Endothelial cell of umbilical vein (primary cell): ENCODE measurements around the gene EPS15. TPM values are rescaled to one million over a fixed set of nuclear protein-coding genes. Genes with fewer than 3 reads are reported as not detected.

Experiments
- BruUV-seq: library from RNA; stranded (reverse); fragments of 400-500 nt; replicated peaks from 2 replicates; lab custom pipeline; 2021; lab: Mats Ljungman, UMichigan
- CTCF ChIA-PET: fragments of 300-600, 350-600 bp; sonication (Branson Sonifier 250); formaldehyde crosslinking; loops from one replicate; lab custom pipeline; 2021; ENCODE audit warnings: antibody characterized with exemption, inconsistent platforms; lab: Charles Lee
- POLR2A ChIA-PET: fragments of 300-600, 350-600 bp; sonication (Branson Sonifier 250); formaldehyde crosslinking; loops from one replicate; lab custom pipeline; 2021; ENCODE audit warnings: antibody characterized with exemption, inconsistent platforms; lab: Charles Lee
- DNase-seq: peaks from one replicate; pipeline ENCODE4 v3.0.0-alpha.2; 2011; ENCODE audit warnings: low read depth, low spot score
- FAIRE-seq: peaks from 2 replicates; lab custom pipeline; 2011; peaks lifted over from hg19 to GRCh38; lab: Jason Lieb, UNC
- H2AFZ ChIP-seq: 2 replicates; pipeline ENCODE4 v1.6.0; 2012; ENCODE audit warnings: low read depth, low read length, control low read depth, inconsistent platforms
- H3K27ac ChIP-seq: 2 replicates; pipeline ENCODE4 v1.5.1; 2011; ENCODE audit warnings: low read depth, mild to moderate bottlenecking, control low read depth, low read length, moderate library complexity; ENCODE audit not compliant: insufficient read depth
- H3K27me3 ChIP-seq, 2 experiments: 2 replicates each; pipeline versions ENCODE4 v1.6.0 to v1.6.1; 2011; ENCODE audit warnings: low read length in 2 of 2, mixed read lengths in 1 of 2; ENCODE audit not compliant: control insufficient read depth in 2 of 2, insufficient read depth in 2 of 2
- H3K36me3 ChIP-seq, 2 experiments: 2 replicates in 1 of 2; 3 replicates in 1 of 2; pipeline ENCODE4 v1.5.1; 2011; ENCODE audit warnings: low read length in 2 of 2, mild to moderate bottlenecking in 1 of 2, moderate library complexity in 1 of 2; ENCODE audit not compliant: control insufficient read depth in 2 of 2, insufficient read depth in 2 of 2; ENCODE audit errors: extremely low read depth in 1 of 2
- H3K4me1 ChIP-seq: 3 replicates; pipeline ENCODE4 v1.5.1; 2011; ENCODE audit warnings: mild to moderate bottlenecking, low read length; ENCODE audit not compliant: control insufficient read depth, insufficient read depth; ENCODE audit errors: extremely low read depth
- H3K4me2 ChIP-seq: 2 replicates; pipeline ENCODE4 v1.6.1; 2011; ENCODE audit warnings: low read length, control low read depth, mixed read lengths; ENCODE audit not compliant: insufficient read depth
- H3K4me3 ChIP-seq, 3 experiments: fragments of 200-600 bp in 1 of 3; sonication (generic), shearing (Covaris generic) in 1 of 3; replicated peaks in 1 of 3; 2 replicates each; pipeline ENCODE4 v1.5.1; 2011 to 2016; ENCODE audit warnings: control low read depth in 3 of 3, low read length in 3 of 3, mild to moderate bottlenecking in 2 of 3, inconsistent platforms in 1 of 3, low read depth in 1 of 3, moderate library complexity in 1 of 3; ENCODE audit not compliant: insufficient read depth in 1 of 3
- H3K79me2 ChIP-seq: 2 replicates; pipeline ENCODE4 v1.6.0; 2012; ENCODE audit warnings: low read length, inconsistent platforms; ENCODE audit not compliant: control insufficient read depth, insufficient read depth
- H3K9ac ChIP-seq: replicated peaks from 2 replicates; pipeline ENCODE3; 2011; ENCODE audit warnings: low read length, control low read depth; ENCODE audit not compliant: insufficient read depth; ENCODE audit errors: extremely low read depth
- H3K9me1 ChIP-seq: replicated peaks from 3 replicates; pipeline ENCODE4 v1.6.0; 2011; ENCODE audit warnings: mild to moderate bottlenecking, low read length; ENCODE audit not compliant: control insufficient read depth, insufficient read depth; ENCODE audit errors: extremely low read depth
- H3K9me3 ChIP-seq: replicated peaks from 2 replicates; pipeline ENCODE4 v1.5.1; 2012; ENCODE audit warnings: low read length, inconsistent platforms; ENCODE audit not compliant: control insufficient read depth, insufficient read depth
- H4K20me1 ChIP-seq: replicated peaks from 2 replicates; pipeline ENCODE3; 2011; ENCODE audit warnings: mild to moderate bottlenecking, low read length; ENCODE audit not compliant: control insufficient read depth, insufficient read depth; ENCODE audit errors: extremely low read depth
- CTCF ChIP-seq, 2 donors: IDR thresholded peaks; 1 replicate in 1 of 2; 2 replicates in 1 of 2; pipeline ENCODE4 v1.5.1; 2011; ENCODE audit warnings: low read length in 2 of 2, mild to moderate bottlenecking in 2 of 2, moderate library complexity in 2 of 2, control low read depth in 1 of 2, inconsistent platforms in 1 of 2, low read depth in 1 of 2; ENCODE audit not compliant: insufficient read depth in 1 of 2; ENCODE audit errors: extremely low read depth in 1 of 2
- EZH2 ChIP-seq: IDR thresholded peaks from 2 replicates; pipeline ENCODE4 v1.6.1; 2012; ENCODE audit warnings: borderline replicate concordance, low read depth, mild to moderate bottlenecking, moderate library complexity, low read length, inconsistent platforms; ENCODE audit not compliant: severe bottlenecking
- FOS ChIP-seq: IDR thresholded peaks from 2 replicates; pipeline ENCODE4 v1.6.1; 2011; ENCODE audit warnings: mild to moderate bottlenecking, low read length, moderate library complexity, borderline replicate concordance; ENCODE audit not compliant: insufficient read depth
- GATA2 ChIP-seq: IDR thresholded peaks from 2 replicates; pipeline ENCODE4 v1.7.0; 2011; ENCODE audit warnings: low read depth, mild to moderate bottlenecking, moderate library complexity, mixed read lengths, low read length; ENCODE audit not compliant: insufficient read length, insufficient read depth
- JUN ChIP-seq: IDR thresholded peaks from 2 replicates; pipeline ENCODE4 v1.6.1; 2011; ENCODE audit warnings: borderline replicate concordance, low read depth; ENCODE audit not compliant: insufficient read length, insufficient read depth
- MAX ChIP-seq: IDR thresholded peaks from 2 replicates; pipeline ENCODE4 v1.6.1; 2011; ENCODE audit not compliant: insufficient read depth, insufficient read length
- MYC ChIP-seq: IDR thresholded peaks from one replicate; pipeline ENCODE4 v1.6.1; 2011; ENCODE audit warnings: mild to moderate bottlenecking, low read depth, low read length
- POLR2A ChIP-seq: IDR thresholded peaks from 2 replicates; pipeline ENCODE4 v1.6.1; 2012; ENCODE audit warnings: low read depth, mild to moderate bottlenecking, control low read depth, low read length
- POLR2AphosphoS5 ChIP-seq: IDR thresholded peaks from 2 replicates; pipeline ENCODE4 v1.6.1; 2012; ENCODE audit warnings: low read depth, mild to moderate bottlenecking, control low read depth, low read length, moderate library complexity; ENCODE audit not compliant: insufficient read depth
- dilution Hi-C: fragments of 300-500 bp; cut with MboI; formaldehyde crosslinking; loops from one replicate; pipeline ENCODE4 v1.15.0; 2019; ENCODE audit warnings: low sequenced_read_pairs; ENCODE audit not compliant: extremely low pct_ligation_motif_present
- intact Hi-C: fragments of 100-400 bp; cut with micrococcal nuclease; formaldehyde crosslinking; loops from one replicate; pipeline ENCODE4 v1.10.0; 2022
- polyA plus RNA-seq, 4 experiments: library from polyadenylated mRNA; depleted of rRNA in 3 of 4; stranded (reverse) in 3 of 4; unstranded in 1 of 4; fragments of >200 nt; gene quantifications; 2 replicates each; pipeline versions ENCODE4 v1.2.1 to v1.2.3, GENCODE V29; 2011 to 2012; ENCODE audit warnings: missing spikeins in 1 of 4
- total RNA-seq: library from RNA; stranded (reverse); gene quantifications from 2 replicates; pipeline ENCODE4 v1.2.3, GENCODE V29; 2021

The EPS15 gene
- total and polyA plus RNA-seq, 2 donors (not counting 3 experiments of a cell fraction or from before 2014, with no cell fraction given): 15.4 to 44.8 TPM

- intact Hi-C loops: no loop called here
Observed at GRCh38 chr1:51555866-51556619, 37.0 kb upstream of the EPS15 start.

More at GRCh38 chr1:51555866-51556619, 37.0 kb upstream of the EPS15 start:
- Histone ChIP-seq H3K27me3 (no peaks in the 10 kb centered on the region), H2AFZ (no peak overlapping the region), H3K9ac (no peak overlapping the region), H3K4me2 (no peak overlapping the region), H3K36me3 (no peaks in the 10 kb centered on the region), H3K9me1 (no peaks in the 10 kb centered on the region), H3K4me3 (no peak overlapping the region), H3K4me1 (peaks cover 27% of the 10 kb centered on the region), H4K20me1 (no peaks in the 10 kb centered on the region), H3K9me3 (no peaks in the 10 kb centered on the region), H3K27ac (no peak overlapping the region), H3K79me2 (no peaks in the 10 kb centered on the region)
- TF ChIP-seq CTCF (IDR thresholded peaks at IDR 0.05; ENCODE audit: extremely low read depth in 1 of 2, insufficient read depth in 1 of 2, low read depth in 1 of 2, low read length in 2 of 2) (no peak), GATA2 (no peak), FOS (no peak), POLR2AphosphoS5 (no peak), MAX (no peak), JUN (no peak), EZH2 (no peak), POLR2A (no peak), MYC (no peak)
- no peak for DNase-seq
- FAIRE-seq: no peak
- dilution Hi-C loops: no loop called here
- POLR2A ChIA-PET: no interaction called here
- CTCF ChIA-PET: no interaction called here
- no TSS peak for BruUV-seq
